GM10248 (cell line): ENCODE measurements around the gene EYA3.

Experiments used
- CTCF ChIA-PET: fragments of 300-600 bp; sonication (Branson Sonifier 250); formaldehyde crosslinking; extraction: SDS; loops from one replicate; lab custom pipeline; 2021; ENCODE audit warnings: antibody characterized with exemption; lab: Yijun Ruan, JAX
- POLR2A ChIA-PET: fragments of 350-650 bp; sonication (Branson Sonifier 250); formaldehyde crosslinking; extraction: SDS; loops from one replicate; lab custom pipeline; 2020; ENCODE audit warnings: antibody characterized with exemption; lab: Yijun Ruan, JAX
- DNase-seq: peaks from one replicate; pipeline ENCODE4 v3.0.0; 2012; ENCODE audit errors: extremely low spot score
- TF ChIP-seq, protein P1 (sequence below): IDR thresholded peaks from 2 replicates; pipeline ENCODE4 v1.5.1; 2012; ENCODE audit warnings: mild to moderate bottlenecking, low read depth; ENCODE audit errors: extremely low read depth, missing control alignments, control extremely low read depth

The EYA3 gene

DNA sequence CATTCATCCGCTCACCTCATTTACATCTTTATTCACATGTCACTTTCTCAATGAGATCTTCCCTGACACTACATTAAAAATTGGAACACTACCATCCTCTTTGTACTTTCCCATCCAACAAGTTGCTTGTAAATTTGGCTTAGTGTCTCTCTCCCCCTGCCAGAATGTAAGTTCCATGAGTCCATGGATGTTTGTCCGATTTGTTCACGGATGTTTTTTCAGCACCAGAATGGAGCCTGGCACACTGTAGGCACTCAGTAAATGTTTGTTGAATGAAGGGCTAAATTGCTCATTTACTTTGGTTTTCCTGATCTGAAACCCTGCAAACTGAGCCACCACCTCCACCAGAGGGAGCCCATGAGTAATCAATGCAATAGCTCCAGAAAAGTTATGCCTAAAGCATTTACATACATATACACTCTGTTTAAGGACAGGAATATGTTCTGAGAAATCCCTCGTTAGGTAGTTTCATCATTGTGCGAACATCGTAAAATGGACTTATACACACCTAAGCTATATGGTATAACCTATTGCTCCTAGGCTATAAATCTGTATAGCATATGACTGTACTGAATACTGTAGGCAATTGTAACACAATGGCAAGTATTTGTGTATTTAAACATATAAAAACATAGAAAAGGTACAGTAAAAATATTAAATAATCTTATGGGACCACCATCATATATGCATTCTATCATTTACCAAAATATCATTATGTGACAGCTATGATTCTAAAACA lies 2.8 kb upstream of the EYA3 start:
- TF ChIP-seq, protein P1, sequence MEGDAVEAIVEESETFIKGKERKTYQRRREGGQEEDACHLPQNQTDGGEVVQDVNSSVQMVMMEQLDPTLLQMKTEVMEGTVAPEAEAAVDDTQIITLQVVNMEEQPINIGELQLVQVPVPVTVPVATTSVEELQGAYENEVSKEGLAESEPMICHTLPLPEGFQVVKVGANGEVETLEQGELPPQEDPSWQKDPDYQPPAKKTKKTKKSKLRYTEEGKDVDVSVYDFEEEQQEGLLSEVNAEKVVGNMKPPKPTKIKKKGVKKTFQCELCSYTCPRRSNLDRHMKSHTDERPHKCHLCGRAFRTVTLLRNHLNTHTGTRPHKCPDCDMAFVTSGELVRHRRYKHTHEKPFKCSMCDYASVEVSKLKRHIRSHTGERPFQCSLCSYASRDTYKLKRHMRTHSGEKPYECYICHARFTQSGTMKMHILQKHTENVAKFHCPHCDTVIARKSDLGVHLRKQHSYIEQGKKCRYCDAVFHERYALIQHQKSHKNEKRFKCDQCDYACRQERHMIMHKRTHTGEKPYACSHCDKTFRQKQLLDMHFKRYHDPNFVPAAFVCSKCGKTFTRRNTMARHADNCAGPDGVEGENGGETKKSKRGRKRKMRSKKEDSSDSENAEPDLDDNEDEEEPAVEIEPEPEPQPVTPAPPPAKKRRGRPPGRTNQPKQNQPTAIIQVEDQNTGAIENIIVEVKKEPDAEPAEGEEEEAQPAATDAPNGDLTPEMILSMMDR = peak; percentile 86
- DNase-seq = peak; percentile 60
- ChIA-PET CTCF (interaction anchor here (0.6 to 12.4 kb wide), 53 partner anchors 8 to 785 kb away, joined by 3 to 247 read pairs (median 6); partner anchors contain the start of gene XKR8), POLR2A (interaction anchor here (1.6 kb wide), 1 partner anchor 118 kb away, joined by 5 read pairs; no protein-coding TSS in a partner anchor)

DNA sequence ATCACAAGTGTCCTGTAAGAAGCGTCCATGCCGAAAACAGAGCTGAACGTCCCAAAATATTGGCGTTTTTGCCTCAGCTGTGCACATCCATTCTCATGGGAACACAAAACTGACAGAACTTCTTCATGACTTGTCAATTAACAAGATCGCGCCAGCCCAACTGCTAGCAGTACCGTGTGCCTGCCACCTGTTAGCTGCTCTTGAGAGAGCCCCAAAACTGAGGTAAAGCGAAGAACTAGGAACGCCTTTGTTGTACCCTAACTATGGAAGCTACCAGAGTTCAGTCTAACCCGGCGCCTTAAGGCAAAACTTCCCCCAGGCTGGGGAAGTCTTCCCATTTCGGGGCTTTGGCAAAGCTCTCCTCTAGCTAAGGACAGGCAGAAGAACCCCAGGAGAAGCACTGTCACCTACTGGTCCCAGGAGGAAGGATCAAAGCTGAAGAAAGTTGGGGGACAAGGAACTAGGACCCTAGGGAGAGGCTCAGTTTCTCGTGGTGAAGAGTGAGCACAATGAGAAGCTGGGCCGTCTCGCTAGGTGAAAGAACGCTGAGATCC lies 719 bp downstream of the EYA3 start:
- TF ChIP-seq, protein P1 = peak; percentile 47
- ChIA-PET CTCF (interaction anchor here (0.8 to 12.4 kb wide), 8 partner anchors 10 to 418 kb away, joined by 3 to 247 read pairs (median 5); partner anchors contain the start of gene XKR8), POLR2A (no interaction called here)
- DNase-seq = no peak

DNA sequence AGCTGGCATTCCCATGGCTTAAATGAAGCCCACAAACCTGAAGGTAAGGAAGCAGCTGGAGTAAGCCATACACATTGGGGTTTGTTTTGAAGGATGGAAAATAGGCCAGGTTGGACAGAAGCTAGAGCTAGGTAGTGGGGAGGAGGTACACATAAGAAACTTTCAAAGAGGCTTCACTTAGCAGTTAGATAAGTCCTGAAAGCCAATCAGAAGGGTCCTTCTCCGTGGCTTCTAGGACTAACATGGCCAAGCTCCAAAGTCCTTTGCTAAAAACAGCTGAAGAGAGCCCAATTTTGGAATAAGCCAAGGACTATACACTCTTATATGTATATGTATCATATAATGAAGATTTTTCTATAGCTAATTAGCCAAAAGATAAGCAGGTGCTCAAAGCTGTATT lies 1.8 kb downstream of the EYA3 start:
- ChIA-PET POLR2A (no interaction called here), CTCF (interaction anchor here (1.6 to 12.4 kb wide), 3 partner anchors 9 to 417 kb away, joined by 4 to 247 read pairs (median 50); no protein-coding TSS in a partner anchor)
- no peak for DNase-seq
- TF ChIP-seq, protein P1 = no peak

DNA sequence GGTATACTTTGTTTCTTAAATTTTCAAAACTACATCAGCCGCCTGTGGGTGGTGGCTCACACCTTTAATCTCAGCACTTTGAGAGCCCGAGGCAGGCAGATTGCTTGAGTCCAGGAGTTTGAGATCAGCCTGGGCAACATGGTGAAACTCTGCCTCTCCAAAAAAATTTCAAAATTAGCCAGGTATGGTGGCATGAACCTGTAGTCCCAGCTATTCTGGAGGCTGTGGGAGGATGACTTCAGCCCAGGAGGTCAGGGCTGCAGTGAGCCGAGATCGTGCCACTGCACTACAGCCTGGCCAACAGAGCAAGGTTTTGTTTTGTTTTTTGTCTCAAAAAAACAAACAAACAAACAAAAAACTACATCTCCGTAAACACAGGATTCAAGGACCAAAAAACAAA lies 3.3 kb downstream of the EYA3 start:
- DNase-seq = no peak
- ChIA-PET POLR2A (no interaction called here), CTCF (interaction anchor here (5.4 to 12.4 kb wide), 2 partner anchors 8 to 125 kb away, joined by 50 to 247 read pairs; no protein-coding TSS in a partner anchor)
- TF ChIP-seq, protein P1 = no peak

DNA sequence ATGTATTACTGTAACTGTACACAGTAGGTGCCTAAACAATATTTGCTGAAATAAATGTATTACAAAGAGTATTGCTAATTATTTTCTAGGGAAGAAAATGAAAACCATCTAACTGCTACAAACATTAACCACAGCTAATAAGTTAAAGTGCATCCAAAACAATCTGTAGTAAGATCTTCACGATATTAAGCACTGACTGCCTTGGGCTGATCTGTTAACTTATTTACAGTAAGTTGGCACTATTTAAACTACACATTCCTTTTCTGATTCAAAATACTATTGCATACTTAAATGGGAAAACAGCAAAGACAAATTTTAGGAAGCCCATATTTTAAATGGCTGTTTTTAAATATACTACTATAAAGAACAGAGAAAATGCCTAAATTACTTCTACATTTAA lies 4.5 kb downstream of the EYA3 start:
- no peak for DNase-seq
- ChIA-PET POLR2A (no interaction called here), CTCF (interaction anchor here (1.1 to 5.4 kb wide), 3 partner anchors 7 to 47 kb away, joined by 3 to 50 read pairs (median 3); no protein-coding TSS in a partner anchor)
- TF ChIP-seq, protein P1 = no peak
